ENCODE data around the gene SORL1-AS1.
"Not testable (repeated sequence)": the region's sequence is repeated elsewhere in the genome, so short reads cannot be mapped to it uniquely, and the experiment has no call there.

Gene SORL1-AS1

GRCh38 chr11:121482231-121483129, 29.7 kb upstream of the SORL1-AS1 start:
- FAIRE-seq = no peak

DNA sequence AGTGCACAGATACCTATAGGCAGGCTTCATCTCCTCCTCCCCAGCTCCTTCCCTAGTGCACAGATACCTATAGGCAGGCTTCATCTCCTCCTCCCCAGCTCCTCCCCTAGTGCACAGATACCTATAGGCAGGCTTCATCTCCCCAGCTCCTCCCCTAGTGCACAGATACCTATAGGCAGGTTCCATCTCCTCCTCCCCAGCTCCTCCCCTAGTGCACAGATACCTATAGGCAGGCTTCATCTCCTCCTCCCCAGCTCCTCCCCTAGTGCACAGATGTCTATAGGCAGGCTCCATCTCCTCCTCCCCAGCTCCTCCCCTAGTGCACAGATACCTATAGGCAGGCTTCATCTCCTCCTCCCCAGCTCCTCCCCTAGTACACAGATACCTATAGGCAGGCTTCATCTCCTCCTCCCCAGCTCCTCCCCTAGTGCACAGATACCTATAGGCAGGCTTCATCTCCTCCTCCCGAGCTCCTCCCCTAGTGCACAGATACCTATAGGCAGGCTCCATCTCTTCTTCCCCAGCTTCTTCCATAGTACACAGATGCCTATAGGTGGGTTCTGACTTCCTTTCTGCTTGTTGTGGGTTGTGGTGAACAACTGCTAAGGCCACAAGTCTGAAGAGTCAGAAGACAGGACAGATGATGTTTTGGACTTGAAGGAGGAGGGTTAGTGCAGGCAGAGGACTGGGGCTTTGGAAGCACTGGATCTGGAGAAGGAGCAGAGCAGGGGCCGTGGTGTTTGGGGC, 28.9 kb upstream of the SORL1-AS1 start:
- DNase-seq (ENCODE audit: insufficient read length, low spot score); FAIRE-seq: not testable (repeated sequence)

More at GRCh38 chr11:121482231-121483129, 29.7 kb upstream of the SORL1-AS1 start:
- TF ChIP-seq POLR2A (IDR thresholded peaks at IDR 0.05; ENCODE audit: low read depth, low read length) = no peak
- DNase-seq (ENCODE audit: insufficient read length, low spot score) = no peak

DNA sequence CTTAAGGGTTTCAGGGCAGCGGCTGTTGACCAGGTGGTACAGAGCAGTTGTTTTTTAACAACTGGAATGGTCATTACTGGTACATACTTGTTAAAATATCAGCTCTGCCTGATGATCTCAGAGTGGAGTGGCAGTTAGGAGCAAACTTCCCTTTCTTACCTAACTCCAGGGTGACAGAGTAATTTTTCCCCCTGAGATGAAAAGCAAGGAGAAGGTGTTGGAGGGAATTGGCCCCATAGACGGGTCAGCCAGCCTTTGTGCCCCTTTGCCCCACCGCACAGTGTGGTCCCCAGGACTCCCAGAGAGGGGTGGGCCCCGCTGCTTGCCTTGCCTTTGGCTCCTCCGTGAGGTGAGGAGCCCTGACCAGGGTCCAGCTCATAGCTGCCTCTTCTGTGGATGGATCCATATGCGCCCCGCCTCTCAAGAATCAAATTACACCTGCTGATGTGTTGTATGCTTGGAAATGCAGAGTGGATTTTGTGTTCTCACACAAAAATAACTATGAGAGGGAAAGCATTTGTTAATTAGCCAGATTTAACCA, 27.0 kb upstream of the SORL1-AS1 start:
- no peak for FAIRE-seq
- no peak for DNase-seq (ENCODE audit: insufficient read length, low spot score)
- no peak for TF ChIP-seq POLR2A (IDR thresholded peaks at IDR 0.05; ENCODE audit: low read depth, low read length)

DNA sequence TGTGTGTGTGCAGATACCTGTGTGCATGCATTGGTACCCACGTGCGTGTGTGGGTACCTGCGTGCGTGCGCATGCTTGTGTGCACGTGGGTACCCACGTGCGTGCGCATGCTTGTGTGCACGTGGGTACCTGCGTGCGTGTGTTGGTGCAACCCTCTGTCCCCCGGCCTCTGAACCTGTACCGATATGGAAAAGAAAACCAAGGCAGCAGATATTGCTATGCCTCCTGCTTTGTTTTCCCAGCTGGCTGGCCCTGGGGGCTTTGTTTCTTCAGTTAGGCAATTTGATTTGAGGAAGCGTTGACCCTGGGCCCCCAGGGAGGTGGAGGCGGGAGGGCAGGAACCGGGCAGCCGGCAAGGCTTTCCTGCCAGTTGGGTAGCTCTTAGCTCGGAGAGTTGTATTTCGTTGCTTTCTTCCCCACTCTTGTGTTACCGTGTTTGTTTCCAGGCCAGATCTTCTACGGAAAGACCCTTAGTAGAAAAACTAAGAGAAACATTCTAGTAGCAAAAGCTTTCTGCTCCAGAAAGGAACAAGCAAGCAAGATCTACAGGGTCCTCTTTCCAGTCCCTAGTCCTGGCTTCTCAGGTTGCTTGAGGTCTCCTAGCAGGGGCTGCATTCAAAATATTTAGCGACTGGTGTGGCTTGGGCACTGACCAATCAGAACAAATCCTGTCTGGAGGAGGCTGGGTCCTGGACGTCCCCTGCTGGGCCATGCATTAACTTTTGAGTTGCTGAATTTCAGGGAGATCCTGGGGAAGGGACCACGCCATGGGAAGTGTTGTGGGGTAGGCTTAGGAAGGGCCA, 26.3 kb upstream of the SORL1-AS1 start:
- DNase-seq (ENCODE audit: insufficient read length, low spot score) (no peak), FAIRE-seq (no peak)
- no peak for TF ChIP-seq POLR2A (IDR thresholded peaks at IDR 0.05; ENCODE audit: low read depth, low read length)

DNA sequence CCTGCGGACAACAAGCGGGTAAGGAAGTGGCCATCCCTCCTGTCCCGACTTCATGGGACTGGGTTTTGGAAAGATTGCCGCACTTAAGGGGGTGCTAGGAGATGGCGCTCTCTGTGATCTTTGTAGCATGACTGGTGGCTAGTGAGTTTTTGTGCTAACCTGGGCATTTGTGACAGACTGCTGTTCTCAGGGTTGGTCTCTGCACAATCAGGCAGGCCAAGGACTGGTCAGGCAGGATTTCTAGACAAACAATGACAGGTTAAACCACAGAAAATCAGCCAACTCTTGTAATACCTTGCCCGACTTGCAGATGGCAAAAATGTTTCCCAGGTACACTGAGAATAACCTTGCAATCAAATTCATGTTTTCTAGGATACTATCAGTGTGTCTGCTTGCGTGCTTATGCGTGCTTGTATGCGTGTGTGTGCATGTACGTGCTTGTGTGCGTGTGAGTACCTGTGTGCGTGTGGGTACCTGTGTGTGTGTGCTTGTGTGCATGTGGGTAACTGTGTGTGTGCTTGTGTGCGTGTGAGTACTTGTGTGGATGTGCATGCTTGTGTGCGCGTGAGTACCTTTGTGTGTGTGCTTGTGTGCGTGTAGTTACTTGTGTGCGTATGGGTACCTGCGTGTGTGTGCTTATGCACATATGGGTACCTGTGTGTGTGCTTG, 25.6 kb upstream of the SORL1-AS1 start:
- TF ChIP-seq POLR2A (IDR thresholded peaks at IDR 0.05; ENCODE audit: low read depth, low read length) = no peak
- DNase-seq (ENCODE audit: insufficient read length, low spot score) (no peak), FAIRE-seq (no peak)

- no peak for TF ChIP-seq POLR2A (IDR thresholded peaks at IDR 0.05; ENCODE audit: low read depth, low read length)
- DNase-seq (ENCODE audit: insufficient read length, low spot score) (no peak), FAIRE-seq (no peak)
These were observed 23.7 kb upstream of the SORL1-AS1 start for GRCh38 chr11:121476379-121477032.

DNA sequence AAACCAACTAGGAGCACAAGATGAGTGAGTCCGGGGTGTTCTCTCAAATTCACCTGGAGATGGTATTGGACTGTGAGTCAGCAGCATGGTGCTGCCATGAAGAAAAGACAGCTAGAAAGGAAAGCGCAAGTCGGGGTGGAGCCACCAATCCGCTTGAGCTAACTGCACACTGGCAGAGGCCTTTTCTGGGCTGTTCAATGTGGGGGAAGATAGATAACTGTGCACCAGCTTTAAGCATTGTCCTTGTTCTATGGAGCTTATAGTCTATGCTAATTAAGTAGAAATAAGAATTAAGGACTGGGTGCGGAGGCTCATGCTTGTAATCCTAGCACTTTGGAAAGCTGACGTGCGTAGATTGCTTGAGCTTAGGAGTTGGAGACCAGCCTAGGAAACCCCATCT, 21.9 kb upstream of the SORL1-AS1 start:
- FAIRE-seq = no peak
- TF ChIP-seq POLR2A (IDR thresholded peaks at IDR 0.05; ENCODE audit: low read depth, low read length) = no peak
- no peak for DNase-seq (ENCODE audit: insufficient read length, low spot score)

GRCh38 chr11:121473064-121473777, 20.5 kb upstream of the SORL1-AS1 start:
- TF ChIP-seq POLR2A (IDR thresholded peaks at IDR 0.05; ENCODE audit: low read depth, low read length) = no peak
- FAIRE-seq (no peak), DNase-seq (ENCODE audit: insufficient read length, low spot score) (no peak)

GRCh38 chr11:121472312-121472711, 19.5 kb upstream of the SORL1-AS1 start:
- no peak for DNase-seq (ENCODE audit: insufficient read length, low spot score)
- no peak for TF ChIP-seq POLR2A (IDR thresholded peaks at IDR 0.05; ENCODE audit: low read depth, low read length)
- FAIRE-seq = no peak

GRCh38 chr11:121471167-121471566, 18.4 kb upstream of the SORL1-AS1 start:
- TF ChIP-seq POLR2A (IDR thresholded peaks at IDR 0.05; ENCODE audit: low read depth, low read length) = no peak
- no peak for DNase-seq (ENCODE audit: insufficient read length, low spot score)
- no peak for FAIRE-seq

GRCh38 chr11:121469910-121470309, 17.1 kb upstream of the SORL1-AS1 start:
- FAIRE-seq (no peak), DNase-seq (ENCODE audit: insufficient read length, low spot score) (no peak)
- TF ChIP-seq POLR2A (IDR thresholded peaks at IDR 0.05; ENCODE audit: low read depth, low read length) = no peak

GRCh38 chr11:121467965-121468364, 15.2 kb upstream of the SORL1-AS1 start:
- DNase-seq (ENCODE audit: insufficient read length, low spot score) (no peak), FAIRE-seq (no peak)
- TF ChIP-seq POLR2A (IDR thresholded peaks at IDR 0.05; ENCODE audit: low read depth, low read length) = no peak

Data from H54 (cell line).